GM13976 (cell line): Measurements from ENCODE around the gene SUN1.

Source experiments
- DNase-seq: peaks from one replicate; pipeline ENCODE4 v3.0.0; 2012; ENCODE audit warnings: low spot score
- in situ Hi-C: fragments of 300-500 bp; cut with MboI; formaldehyde crosslinking; loops from one replicate; pipeline ENCODE4 v1.12.0; 2022; ENCODE audit warnings: low sequenced_read_pairs, mixed read lengths, inconsistent platforms; ENCODE audit not compliant: unreplicated experiment
- TF ChIP-seq, protein P1 (sequence below): IDR thresholded peaks from 2 replicates; pipeline ENCODE4 v1.5.1; 2012; ENCODE audit warnings: borderline replicate concordance, mild to moderate bottlenecking; ENCODE audit not compliant: insufficient read depth; ENCODE audit errors: extremely low read depth, missing control alignments, control extremely low read depth

SUN1 gene

DNA sequence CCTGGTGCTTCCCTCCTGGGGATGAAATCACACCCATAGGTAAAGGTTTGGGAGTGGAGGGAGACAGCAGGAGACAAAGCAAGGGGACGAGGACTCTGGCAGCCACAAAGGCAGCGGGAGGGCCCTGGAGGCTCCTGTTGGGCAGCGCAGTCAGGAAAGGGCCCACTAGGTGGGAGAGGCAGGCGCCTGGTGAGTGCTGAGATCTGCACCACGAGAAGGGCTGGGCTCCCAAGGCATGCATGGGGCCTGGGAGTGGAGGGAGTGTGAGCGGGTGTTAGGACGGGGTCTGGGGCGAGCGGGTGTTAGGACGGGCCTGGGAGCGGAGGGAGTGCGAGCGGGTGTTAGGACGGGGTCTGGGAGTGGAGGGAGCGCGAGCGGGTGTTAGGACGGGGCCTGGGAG lies 57.1 kb downstream of the SUN1 start:
- in situ Hi-C loops = no loop called here
- TF ChIP-seq, protein P1, sequence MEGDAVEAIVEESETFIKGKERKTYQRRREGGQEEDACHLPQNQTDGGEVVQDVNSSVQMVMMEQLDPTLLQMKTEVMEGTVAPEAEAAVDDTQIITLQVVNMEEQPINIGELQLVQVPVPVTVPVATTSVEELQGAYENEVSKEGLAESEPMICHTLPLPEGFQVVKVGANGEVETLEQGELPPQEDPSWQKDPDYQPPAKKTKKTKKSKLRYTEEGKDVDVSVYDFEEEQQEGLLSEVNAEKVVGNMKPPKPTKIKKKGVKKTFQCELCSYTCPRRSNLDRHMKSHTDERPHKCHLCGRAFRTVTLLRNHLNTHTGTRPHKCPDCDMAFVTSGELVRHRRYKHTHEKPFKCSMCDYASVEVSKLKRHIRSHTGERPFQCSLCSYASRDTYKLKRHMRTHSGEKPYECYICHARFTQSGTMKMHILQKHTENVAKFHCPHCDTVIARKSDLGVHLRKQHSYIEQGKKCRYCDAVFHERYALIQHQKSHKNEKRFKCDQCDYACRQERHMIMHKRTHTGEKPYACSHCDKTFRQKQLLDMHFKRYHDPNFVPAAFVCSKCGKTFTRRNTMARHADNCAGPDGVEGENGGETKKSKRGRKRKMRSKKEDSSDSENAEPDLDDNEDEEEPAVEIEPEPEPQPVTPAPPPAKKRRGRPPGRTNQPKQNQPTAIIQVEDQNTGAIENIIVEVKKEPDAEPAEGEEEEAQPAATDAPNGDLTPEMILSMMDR = no peak
- no peak for DNase-seq

DNA sequence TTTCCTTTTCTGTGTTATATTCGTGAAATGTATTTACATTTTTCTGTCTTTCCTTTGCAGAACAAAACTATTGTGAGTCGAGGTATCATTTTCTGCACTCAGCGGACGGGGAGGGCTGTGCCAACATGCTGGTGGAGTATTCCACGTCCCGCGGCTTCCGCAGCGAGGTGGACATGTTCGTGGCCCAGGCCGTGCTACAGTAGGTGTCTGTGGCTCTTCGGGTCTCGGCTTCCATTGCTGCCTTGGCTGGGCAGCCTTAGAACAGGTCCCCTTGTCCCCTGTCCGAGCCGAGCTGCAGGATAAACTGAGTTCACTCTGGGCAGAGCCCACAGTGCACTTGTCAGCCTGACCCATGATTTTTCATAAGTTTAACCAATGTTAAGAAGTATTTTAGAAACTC lies 58.6 kb downstream of the SUN1 start:
- TF ChIP-seq, protein P1 = no peak
- no peak for DNase-seq
- in situ Hi-C loops = no loop called here

DNA sequence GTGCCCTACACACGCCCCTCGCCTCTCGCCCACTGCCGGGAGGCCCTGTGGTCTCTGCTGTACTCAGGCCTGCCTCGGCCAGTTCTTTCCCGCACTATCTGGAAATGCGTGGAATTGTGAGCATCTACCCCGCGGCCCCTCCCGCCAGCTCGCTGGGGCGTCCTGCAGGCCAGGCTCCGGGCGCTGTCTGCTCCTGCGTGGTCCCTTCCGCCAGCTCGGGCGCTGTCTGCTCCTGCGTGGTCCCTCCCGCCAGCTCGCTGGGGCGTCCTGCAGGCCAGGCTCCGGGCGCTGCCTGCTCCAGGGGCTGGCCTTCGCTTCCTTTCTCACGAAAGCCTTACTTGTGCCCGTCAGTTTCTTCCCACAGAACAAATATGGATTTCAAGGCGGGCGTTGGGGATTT lies 59.0 kb downstream of the SUN1 start:
- in situ Hi-C loops = no loop called here
- TF ChIP-seq, protein P1 = no peak
- no peak for DNase-seq

DNA sequence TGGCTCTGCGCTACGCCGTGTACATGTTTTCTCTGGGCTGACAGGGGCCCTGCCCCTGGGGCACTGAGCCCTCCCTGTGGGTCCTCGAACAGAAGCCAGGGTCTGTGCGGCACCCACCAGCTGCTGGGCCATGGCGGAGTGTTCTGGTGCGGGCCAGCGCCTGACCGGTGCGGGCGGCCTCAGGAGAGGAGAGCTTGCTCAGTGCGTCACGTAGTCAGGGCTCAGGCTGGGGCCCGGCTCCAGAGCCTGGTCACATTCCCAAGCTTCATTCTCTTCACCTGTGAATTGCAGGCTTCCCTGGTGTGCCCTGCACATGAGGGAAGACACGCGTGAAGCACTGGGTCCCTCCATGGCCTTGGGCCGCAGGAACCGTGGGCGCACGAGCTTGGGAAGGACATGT lies 59.5 kb downstream of the SUN1 start:
- TF ChIP-seq, protein P1 = no peak
- in situ Hi-C loops = no loop called here

DNA sequence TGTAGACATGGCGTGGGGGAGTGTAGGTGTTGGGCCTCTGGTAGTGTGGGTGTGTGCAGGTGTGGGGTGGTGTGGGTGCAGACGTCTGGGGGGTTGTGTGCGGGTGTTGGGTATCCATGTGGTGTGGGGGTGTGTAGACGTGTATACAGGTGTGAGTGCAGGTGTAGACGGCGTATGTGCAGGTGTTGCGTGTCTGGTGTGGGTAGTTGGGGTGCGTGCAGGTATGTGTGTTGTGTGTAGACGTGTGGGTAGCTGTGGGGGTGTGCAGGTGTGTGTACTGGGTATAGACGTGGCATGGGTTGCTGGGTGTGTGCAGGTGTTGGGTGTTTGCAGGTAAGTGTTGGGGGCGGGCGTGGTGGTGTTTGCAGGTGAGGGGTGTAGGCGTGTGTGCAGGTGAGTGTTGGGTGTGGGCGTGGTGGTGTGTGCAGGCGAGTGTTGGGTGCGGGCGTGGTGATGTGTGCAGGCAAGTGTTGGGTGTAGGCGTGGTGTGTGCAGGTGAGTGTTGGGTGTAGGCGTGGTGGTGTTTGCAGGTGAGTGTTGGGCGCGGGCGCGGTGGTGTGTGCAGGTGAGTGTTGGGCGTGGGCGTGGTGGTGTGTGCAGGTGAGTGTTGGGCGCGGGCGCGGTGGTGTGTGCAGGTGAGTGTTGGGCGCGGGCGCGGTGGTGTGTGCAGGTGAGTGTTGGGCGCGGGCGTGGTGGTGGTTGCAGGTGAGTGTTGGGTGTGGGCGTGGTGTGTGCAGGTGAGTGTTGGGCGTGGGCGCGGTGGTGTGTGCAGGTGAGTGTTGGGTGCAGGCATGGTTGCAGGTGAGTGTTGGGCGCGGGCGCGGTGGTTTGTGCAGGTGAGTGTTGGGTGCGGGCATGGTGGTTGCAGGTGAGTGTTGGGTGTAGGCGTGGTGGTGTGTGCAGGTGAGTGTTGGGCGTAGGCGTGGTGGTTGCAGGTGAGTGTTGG lies 60.6 kb downstream of the SUN1 start:
- in situ Hi-C loops = no loop called here
- DNase-seq = no peak
- TF ChIP-seq, protein P1 = no peak

More for the DNA sequence above, 59.5 kb downstream of the SUN1 start:
- no peak for DNase-seq

DNA sequence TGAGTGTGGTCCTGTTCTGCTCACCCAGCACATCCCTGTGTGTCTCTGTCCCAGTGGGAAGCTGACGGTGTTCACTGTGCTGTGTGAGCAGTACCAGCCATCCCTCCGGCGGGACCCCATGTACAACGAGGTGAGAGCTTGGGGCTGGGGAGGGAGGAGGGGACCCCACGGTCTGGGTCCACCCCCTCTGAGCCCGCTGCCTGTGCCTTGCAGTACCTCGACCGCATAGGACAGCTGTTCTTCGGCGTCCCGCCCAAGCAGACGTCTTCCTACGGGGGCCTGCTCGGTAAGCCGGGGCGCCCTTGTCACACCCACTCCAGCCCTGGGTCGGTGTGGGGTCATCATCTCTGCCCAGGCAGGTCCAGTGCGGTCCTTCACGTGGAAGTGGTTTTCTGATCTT lies 61.4 kb downstream of the SUN1 start:
- TF ChIP-seq, protein P1 = no peak
- in situ Hi-C loops = no loop called here
- no peak for DNase-seq
